Cardiac fibroblast (primary cell): ENCODE data around the gene AMOT.
A peak's percentile ranks its signal among the peaks of the same experiment; 100 is the strongest.

Experiments
- DNase-seq, 2 donors: peaks; one replicate each; pipeline versions ENCODE4 v3.0.0 to v3.0.0-alpha.2; 2010; ENCODE audit warnings: low read depth in 2 of 2
- H3K4me3 ChIP-seq, 2 donors: replicated peaks in 1 of 2; 1 replicate in 1 of 2; 2 replicates in 1 of 2; pipeline ENCODE4 v1.5.1; 2011; ENCODE audit warnings: low read depth in 2 of 2, low read length in 2 of 2, mild to moderate bottlenecking in 2 of 2, moderate library complexity in 1 of 2
- TF ChIP-seq, protein P1 (sequence below): IDR thresholded peaks from one replicate; pipeline ENCODE4 v1.5.1; 2011; ENCODE audit warnings: low read depth, mild to moderate bottlenecking, low read length, inconsistent platforms

The AMOT gene

DNA sequence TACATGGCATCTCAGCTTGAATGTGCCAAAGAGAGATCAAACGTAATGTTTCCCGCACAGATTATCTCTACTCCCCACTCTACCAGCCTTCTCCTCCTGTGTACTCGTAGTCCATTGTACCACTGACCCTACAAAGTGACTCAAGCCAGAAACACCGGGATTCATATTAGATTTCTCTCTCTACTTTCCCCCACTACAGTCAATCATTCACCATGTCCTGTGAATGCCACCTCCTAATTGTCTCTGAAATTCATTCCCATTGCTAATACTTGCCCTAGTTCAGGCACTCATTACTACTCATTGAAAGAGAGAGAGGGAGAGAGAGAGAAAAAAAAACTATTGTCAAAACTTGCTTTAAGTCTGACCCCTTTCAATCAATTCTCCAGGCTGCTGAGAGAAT, 82.7 kb downstream of the AMOT start:
- DNase-seq = no peak
- TF ChIP-seq, protein P1, sequence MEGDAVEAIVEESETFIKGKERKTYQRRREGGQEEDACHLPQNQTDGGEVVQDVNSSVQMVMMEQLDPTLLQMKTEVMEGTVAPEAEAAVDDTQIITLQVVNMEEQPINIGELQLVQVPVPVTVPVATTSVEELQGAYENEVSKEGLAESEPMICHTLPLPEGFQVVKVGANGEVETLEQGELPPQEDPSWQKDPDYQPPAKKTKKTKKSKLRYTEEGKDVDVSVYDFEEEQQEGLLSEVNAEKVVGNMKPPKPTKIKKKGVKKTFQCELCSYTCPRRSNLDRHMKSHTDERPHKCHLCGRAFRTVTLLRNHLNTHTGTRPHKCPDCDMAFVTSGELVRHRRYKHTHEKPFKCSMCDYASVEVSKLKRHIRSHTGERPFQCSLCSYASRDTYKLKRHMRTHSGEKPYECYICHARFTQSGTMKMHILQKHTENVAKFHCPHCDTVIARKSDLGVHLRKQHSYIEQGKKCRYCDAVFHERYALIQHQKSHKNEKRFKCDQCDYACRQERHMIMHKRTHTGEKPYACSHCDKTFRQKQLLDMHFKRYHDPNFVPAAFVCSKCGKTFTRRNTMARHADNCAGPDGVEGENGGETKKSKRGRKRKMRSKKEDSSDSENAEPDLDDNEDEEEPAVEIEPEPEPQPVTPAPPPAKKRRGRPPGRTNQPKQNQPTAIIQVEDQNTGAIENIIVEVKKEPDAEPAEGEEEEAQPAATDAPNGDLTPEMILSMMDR = no peak
- H3K4me3 ChIP-seq = no peak overlapping the region

DNA sequence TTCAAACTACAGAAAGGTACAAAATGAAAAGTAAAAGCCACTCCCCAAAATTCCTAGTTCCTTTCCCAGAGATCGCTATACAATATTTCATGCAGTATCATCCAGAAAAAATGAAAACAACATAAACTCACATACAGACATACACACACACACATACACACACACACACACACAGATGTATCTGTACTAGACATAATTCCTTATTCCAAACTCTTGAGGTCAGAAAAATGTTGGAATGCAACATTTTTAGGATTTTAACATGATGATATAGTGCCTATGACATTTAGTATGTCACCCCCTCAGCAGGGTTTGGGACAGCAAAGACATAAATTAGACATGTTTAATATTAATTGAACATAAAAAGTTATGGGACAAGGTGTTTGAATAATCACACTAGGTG, 87.5 kb downstream of the AMOT start:
- TF ChIP-seq, protein P1 = no peak
- H3K4me3 ChIP-seq = no peak overlapping the region
- no peak for DNase-seq

DNA sequence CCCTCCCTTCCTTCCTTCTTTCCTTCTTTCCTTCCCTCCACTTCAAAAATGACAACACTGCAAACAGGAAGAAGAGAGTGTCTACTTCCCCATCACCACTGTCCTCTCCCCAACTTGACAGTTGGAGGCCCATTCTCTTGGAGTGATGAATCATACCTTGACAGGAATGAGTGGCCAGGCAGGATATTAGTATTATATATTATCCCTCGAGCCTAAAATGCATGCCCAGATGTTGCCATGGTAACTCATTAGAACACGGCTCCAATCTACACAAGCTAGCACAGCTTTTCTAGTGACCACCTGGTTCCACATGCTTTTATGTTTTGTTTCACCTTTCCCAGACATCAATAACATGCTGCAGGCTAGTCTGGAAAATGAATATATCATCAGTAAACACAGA, 89.6 kb downstream of the AMOT start:
- TF ChIP-seq, protein P1 = no peak
- no peak for DNase-seq
- no peak overlapping the region for H3K4me3 ChIP-seq

DNA sequence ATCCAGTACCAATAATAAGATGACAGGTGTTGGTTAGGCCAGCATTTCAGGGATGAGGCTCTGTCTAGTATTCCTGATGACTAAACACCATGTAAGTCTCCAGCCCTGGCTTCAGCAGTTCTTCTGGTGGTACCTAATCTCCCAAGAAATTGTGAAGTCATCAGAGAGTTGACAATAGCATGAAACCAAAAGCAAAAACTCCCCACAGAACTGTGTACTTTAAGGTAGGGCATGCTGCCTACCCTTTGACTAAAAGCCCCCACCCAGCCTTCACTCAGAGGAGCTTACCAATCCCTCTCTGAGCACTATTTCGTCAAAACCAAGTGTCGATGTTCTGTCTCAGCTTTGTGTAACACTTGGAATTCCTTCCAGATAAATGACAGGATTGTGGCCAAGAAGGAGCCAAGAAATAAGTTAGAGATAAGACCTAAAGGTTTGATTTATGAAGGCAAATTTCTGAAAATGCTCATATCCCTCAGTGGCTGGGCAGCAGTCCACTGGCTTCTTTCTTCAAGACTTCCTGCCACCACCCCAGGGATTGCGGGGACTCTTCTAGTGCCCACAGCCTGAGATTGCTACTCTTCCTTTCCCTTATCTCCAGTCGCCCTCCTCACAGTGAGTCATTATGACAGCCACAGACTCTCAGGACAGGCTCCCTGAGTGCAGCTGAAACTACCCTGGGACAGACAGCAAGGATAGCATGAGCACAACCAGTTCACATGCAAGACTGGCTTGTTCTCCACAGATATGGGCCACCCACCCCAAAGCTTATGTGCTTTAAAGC, 93.6 kb downstream of the AMOT start:
- DNase-seq = peak in 1 of 2 donors; percentile 3
- H3K4me3 ChIP-seq = no peak overlapping the region
- TF ChIP-seq, protein P1 = no peak

DNA sequence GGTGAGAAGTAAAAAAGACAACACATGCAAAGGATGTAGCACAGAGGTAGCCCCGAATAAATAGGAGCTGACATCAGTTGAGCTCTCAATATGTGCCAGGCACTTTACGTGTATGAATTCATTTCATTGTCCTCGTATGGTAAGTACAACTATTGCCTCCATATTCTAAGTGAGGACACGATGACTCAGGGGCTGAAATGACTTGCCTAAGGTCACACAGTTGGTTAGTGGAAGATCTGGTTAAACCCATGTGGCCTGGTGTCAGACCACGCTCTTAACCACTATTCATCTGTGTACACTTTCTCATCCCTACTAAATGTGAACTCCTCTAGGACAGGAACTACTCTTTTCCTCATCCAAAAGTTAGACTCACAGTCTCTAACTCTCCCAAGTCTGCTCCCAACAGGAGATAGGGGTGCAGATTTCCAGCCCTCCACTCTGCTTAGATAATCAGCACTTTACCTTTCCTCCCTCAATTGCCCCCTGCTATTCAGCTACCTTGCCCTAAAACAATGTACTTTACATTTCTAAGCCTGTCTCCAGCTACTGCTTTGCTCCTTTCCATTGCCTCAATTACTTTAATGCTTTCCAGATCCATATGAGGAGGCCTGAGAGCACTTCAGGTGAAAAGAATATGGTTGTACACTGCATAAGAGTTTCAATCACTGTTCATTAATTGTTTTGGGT, 102.1 kb downstream of the AMOT start:
- TF ChIP-seq, protein P1 = no peak
- DNase-seq = no peak
- no peak overlapping the region for H3K4me3 ChIP-seq

DNA sequence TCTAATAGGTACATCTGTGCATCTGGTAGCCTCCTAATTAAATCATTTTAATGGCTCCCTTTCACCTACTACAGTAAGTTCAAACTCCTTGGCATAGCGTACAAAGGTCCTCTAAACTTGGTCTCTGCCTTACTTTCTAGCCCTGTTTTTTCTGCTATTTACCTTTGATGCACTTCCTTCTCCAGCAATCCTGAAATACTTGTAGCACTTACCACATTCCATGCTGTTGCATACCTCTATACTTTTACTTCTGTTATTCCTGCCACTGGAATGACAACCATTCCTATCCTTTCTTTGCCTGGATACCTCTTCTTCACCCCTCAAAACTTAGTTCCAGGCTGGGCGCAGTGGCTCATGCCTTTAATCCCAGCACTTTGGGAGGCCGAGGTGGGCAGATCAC, 104.3 kb downstream of the AMOT start:
- no peak overlapping the region for H3K4me3 ChIP-seq
- no peak for DNase-seq

More for the DNA sequence above, 104.3 kb downstream of the AMOT start:
- TF ChIP-seq, protein P1 = no peak
